ENCODE data around the gene KDM4D.
"Not testable (repeated sequence)": the region's sequence is repeated elsewhere in the genome, so short reads cannot be mapped to it uniquely, and the experiment has no call there.

Gene KDM4D

DNA sequence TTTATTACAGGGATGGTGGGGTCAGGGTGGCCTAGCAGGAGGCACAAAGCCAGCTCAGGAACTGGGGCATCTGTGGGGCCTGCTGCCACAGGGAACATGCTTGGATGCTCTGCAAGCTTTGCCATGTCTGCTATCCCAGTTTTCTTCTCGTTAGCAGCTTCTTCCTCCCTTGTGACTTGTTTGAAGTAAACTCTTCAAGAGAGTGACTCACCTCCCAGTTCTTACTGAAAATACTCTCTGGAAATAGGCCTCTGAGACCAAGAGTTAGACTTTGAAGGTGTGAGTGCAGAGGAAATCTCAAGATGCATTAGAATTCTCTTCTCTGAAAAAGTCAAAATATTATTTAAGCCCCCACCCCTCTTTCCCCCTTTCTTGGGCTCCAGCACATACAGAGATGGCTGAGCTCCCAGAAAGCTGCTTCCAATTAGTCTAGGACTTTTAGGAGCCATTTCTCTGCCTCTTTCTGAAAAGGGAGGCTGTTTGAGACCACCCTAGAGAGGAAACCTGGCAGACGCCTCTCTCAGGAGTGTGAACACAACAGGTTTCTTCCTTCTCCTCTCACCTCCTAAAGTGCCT, 15.3 kb upstream of the KDM4D start:
- no peak for DNase-seq (ENCODE audit: low read depth in 3 of 3)

GRCh38 chr11:94959179-94959578, 14.3 kb upstream of the KDM4D start:
- DNase-seq (ENCODE audit: low read depth in 3 of 3), result no peak

DNA sequence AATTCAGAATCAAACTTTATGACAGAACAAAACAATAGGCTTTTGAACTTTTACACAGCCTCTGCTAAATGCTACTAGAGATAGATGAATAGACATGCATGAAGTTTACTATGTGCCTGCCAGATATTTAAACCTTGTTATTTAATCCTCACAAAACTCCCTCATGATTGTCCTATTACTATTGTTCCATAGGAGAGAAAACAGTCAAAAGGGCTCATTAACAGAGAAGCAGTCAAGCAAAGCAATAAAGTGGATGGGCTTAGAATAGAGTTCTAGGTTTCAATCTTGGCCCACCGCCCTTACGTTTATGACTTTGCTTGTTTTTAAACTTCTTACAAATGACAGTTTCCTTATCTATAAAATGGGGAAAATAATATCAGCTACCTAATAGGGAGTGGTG, 13.0 kb upstream of the KDM4D start:
- no peak for DNase-seq (ENCODE audit: low read depth in 3 of 3)

DNA sequence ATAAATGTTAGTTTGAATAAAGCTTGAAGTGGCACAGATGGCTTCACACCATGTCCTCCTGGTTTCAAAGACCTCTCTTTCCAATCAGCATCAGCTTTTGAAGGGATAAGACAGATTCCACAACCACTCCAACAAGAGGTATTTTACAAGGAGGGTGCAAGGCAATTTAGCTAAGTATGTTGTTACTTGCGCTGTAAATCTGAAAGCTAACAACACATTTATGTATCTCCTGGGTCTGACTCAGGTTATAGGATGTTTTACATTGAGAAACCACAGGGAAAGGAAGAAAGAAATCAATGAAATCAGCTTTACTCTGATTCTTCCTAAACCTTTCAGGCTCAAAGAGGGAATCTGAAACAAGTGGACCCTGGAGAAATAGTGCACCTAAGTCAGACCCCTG, 12.3 kb upstream of the KDM4D start:
- no peak for DNase-seq (ENCODE audit: low read depth in 3 of 3)

- DNase-seq (ENCODE audit: low read depth in 3 of 3), result no peak
Observed at GRCh38 chr11:94964934-94965333, 8.6 kb upstream of the KDM4D start.

GRCh38 chr11:94968334-94968958, 5.1 kb upstream of the KDM4D start:
- DNase-seq (ENCODE audit: low read depth in 3 of 3), result no peak

DNA sequence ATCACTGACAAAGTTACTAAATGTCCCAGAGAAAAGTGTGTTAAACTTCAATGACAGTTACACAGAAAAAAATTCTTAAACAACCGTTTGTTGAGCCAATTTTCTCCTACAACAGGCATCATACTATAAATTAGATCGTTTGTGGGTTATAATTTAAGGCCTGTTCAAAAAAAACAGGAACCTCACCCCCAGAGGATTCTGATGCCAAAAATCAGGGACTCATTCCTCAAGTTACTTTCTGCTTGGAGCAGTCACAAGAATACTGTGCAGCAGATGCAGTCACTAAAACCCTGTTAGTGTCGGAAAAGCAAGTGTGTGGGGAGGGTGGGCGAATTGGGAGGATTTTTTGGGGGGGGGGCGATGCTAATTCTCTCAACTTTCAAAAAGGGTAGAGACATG, 810 bp upstream of the KDM4D start:
- DNase-seq (ENCODE audit: low read depth in 3 of 3), result no peak

DNA sequence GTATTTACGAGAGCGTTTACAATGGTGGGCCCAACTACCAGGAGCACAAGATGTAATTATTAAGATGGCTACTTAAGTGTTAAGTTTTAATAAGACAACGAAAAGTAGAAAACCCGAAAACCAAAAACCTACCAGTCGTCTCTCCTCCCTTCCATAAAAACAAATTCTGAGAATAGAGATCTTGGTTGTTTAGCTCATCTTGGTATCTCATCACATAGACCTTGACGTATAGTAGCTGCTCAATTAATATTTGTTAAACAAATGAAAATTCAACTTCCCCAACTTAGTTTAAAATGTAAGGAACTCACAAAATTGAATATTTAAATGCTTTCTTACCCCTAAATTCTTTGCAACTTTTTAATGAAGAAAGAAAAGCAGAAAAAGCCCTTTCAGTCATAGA, 669 bp downstream of the KDM4D start:
- no peak for DNase-seq (ENCODE audit: low read depth in 3 of 3)

DNA sequence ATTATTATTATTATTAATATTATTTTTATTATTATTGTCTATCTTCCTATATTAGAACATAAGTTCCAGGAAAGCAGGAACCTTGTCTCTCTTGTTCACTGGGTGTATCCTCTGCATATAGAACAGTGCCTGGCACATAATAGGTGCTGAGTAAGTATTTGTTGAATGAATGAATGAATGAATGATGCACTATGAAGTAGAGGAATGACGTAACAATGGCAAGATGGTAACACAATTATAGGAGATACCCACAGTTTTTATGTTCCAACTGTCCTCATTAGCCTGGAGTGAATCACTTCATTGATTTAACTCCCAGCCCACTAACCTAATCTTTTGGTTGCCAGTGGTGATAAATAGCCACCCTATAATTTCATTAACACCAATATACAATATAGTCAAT, 2.1 kb downstream of the KDM4D start:
- no peak for DNase-seq (ENCODE audit: low read depth in 3 of 3)

DNA sequence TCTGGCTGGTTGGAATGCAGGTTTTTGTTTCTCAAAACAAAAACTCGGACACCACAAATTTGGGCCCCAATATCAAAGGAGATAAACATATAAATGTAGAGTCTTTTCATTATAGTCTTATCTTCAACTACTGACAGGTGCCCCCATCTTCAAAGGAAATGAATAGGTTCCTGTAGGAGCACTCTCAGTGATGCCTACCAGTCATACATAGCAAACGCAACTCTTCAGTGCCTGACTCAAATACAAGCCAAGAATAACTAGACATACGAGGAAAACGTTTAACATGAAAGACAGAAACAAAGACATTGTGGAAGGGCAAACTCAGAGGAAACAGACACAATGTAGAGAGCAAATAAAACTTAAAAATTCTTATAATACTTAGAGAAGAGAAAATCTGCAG, 13.9 kb downstream of the KDM4D start:
- no peak for DNase-seq (ENCODE audit: low read depth in 3 of 3)

GRCh38 chr11:94988748-94989147, 15.2 kb downstream of the KDM4D start:
- DNase-seq (ENCODE audit: low read depth in 3 of 3), result no peak

DNA sequence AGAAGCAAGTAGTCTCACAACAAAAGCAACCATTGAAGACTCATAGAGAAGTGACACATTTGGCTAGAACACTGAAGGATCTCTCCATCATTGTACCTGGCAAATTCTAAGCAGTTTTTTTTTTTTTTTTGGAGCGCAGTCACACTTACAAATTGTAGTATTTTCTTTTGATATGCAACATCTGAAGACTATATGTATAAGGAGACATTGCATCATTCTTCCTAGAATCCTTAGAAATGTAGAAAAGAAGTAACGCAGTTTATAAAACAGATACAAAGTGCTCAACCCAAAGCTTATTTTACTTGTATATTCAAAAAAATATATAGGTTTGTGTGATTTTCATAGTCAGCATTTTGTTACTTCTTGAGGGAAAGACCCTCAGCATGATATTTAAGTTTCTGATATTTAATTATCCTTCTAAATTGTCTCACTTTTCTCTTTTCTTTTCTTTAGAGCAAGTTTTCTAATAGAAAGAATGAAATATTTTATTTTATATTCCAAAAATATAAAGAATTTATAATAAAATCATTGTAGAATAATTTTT, 20.0 kb downstream of the KDM4D start:
- no peak for DNase-seq (ENCODE audit: low read depth in 3 of 3)

GRCh38 chr11:94997437-94997836, 23.9 kb downstream of the KDM4D start:
- DNase-seq (ENCODE audit: low read depth in 3 of 3), result no peak

DNA sequence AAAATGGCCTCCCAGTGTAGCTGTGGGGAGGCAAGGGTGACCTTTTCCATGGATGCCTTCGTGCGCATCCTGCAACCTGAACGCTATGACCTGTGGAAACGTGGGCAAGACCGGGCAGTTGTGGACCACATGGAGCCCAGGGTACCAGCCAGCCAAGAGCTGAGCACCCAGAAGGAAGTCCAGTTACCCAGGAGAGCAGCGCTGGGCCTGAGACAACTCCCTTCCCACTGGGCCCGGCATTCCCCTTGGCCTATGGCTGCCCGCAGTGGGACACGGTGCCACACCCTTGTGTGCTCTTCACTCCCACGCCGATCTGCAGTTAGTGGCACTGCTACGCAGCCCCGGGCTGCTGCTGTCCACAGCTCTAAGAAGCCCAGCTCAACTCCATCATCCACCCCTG, 24.8 kb downstream of the KDM4D start:
- no peak for DNase-seq (ENCODE audit: low read depth in 3 of 3)

DNA sequence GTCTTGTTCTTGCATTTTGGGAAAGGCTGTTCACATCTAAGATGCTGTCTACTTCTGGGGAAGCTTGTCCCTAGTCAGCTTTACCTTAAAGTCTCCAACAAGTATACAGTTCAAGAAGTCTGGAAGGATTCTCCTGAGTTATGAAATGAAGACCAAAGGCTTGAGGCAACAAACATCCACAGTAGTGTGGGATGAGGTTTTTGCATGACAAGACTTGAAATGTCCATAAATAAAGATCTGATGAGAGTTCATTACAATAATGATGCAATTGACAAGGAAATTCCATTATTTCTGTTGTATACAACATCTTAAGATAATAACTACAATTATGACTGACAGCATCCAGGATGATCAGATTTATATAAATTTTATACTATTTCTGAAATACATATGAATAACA, 30.2 kb downstream of the KDM4D start:
- DNase-seq (ENCODE audit: low read depth in 3 of 3), result no peak

DNA sequence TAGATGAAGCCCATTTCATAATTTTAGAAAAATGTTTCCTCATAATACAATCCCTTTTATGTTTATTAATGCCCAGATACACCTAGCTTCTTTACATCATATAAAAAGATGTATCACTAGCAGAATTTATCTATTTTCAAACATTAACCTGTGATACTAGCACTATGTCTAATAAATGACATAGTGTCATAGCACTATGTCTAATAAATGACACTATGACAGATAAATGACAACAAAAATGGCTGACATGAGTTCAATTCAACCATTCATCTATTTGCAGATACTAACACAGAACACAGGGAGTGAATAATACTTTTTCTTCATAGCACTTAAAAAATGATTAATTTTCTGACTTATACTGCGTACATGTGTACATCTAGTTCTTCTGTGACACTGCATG, 32.1 kb downstream of the KDM4D start:
- no peak for DNase-seq (ENCODE audit: low read depth in 3 of 3)

DNA sequence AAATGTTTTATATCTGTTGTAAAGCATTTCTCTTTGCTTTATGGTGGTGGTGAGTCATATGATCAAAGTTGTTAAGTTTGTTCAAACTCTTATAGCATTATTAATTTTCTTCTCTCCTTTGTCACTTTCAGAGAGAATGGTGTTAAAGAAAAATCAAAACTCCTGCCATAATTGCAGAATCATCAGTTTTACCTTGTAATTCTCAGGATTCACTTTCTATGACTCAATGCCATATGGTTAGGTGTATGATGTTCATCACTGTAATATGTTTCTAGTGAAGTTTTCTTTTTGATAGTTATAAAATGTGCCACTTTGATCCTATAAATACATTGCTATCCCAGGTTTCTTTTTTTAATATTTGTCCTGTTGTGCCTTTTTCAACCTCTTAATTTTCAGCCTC, 37.9 kb downstream of the KDM4D start:
- no peak for DNase-seq (ENCODE audit: low read depth in 3 of 3)

- DNase-seq (ENCODE audit: low read depth in 3 of 3), result no peak
Observed at GRCh38 chr11:95014184-95014821, 40.8 kb downstream of the KDM4D start.

DNA sequence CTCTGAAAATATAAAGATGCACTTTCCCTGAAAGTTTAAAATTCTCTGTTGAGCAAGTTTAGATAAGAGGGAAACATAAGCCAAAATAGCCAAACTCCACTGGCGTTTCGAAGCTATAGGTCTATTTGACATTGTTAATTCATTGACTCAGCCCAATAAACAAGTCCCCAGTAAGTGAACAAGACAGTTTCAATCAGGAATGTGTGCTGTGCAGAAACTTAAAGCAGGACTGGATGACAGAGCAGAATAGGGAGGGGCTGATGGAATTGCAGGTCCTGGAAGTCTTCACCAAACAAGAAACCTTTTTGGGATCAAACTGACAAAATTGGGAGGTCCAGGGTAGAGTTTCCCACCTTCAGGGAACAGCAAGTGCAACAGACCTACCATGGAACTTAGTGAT, 42.6 kb downstream of the KDM4D start:
- DNase-seq (ENCODE audit: low read depth in 3 of 3), result no peak

DNA sequence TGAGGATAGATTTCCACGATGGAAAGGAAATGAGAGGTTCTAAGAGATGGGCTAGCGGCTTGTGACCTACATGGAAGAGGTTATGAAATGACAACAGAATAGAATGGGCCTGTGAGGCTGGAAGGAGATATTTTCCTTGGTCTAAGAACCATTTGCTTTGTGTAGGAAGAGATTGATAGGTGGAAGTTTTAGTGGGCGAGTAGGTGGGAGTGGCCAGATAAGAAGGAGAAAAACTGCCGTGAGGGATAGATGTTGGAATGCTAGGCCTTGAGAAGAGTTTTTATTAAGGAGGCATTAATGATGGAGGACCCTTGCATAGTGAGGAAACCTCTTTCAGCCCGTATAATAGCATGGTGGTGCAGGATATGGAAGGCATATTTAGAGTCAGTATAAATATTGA, 48.0 kb downstream of the KDM4D start:
- not testable (repeated sequence) for DNase-seq (ENCODE audit: low read depth in 3 of 3)

DNA sequence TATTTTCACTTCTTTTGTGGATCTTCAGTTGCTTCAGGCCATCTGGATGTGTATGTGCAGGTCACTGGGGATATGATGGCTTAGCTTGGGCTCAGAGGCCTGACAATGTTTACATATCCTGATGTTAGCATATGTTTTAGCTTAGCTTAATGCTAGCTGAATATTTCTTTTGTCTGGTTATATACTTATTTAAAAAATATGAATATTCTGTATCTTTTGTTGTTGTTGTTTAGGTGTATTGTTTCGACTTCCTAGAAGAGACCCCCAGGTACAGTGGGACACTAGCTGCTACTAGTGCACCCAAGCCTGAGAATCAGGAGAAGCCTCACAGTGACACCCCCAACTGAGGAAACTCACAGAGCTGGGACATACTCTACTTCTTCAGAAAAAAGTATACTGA, 51.4 kb downstream of the KDM4D start, which contains the start of gene KDM4E:
Gene KDM4E (plus strand): TSS at position 301 of the 400 bp plus-strand sequence. CDS start 300 bp downstream, outside the sequence.
- DNase-seq (ENCODE audit: low read depth in 3 of 3), result no peak

DNA sequence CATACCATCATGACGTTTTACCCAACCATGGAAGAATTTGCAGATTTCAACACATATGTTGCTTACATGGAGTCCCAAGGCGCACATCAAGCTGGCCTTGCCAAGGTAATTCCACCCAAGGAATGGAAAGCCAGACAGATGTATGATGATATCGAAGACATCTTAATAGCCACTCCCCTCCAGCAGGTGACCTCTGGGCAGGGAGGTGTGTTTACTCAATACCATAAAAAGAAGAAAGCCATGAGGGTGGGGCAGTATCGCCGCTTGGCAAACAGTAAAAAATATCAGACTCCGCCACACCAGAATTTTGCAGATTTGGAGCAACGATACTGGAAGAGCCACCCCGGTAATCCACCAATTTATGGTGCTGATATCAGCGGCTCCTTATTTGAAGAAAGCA, 52.1 kb downstream of the KDM4D start:
- DNase-seq (ENCODE audit: low read depth in 3 of 3), result not testable (repeated sequence)

GRCh38 chr11:95028357-95028756, 54.8 kb downstream of the KDM4D start:
- no peak for DNase-seq (ENCODE audit: low read depth in 3 of 3)
